Measurements from ENCODE around the gene ING3. TPM values are rescaled to one million over a fixed set of nuclear protein-coding genes. Genes with fewer than 3 reads are reported as not detected.

ING3 gene
- total RNA-seq, 1 experiment from 2014 or later = 9.1 TPM

DNA sequence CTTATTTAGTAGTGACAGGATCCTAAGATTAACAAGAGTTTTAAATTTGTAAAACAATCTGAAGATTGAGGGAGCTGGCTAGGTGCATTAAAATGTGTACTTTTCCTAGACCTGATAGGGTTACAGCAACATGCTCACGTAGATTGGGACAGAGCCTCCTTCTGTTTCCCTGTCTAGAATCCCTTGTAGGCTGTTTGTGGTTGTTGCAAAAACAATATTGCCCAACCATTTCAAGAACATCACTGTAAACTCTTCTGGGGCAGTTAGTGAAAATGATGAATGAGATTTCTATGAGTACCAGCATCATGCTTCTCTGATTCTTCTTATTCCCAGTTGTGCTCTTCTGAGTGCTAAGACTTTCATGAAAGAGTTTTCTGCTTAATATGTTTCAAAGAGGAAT lies 23.3 kb downstream of the ING3 start:
- H3K27me3 ChIP-seq (ENCODE audit: control insufficient read depth, insufficient read depth, low read length) = no peaks in the 10 kb centered on the region
- no peaks in the 10 kb centered on the region for H3K9me3 ChIP-seq (ENCODE audit: control insufficient read depth, insufficient read depth, low read depth, low read length)
- in situ Hi-C loops (cut with HindIII; ENCODE audit: low pct_unique_long_range_greater_than_20kb, low sequenced_read_pairs) (no loop called here), intact Hi-C loops (cut with micrococcal nuclease; ENCODE audit: unreplicated experiment) (no loop called here)
- H3K4me3 ChIP-seq (ENCODE audit: low read depth in 2 of 2, low read length in 2 of 2) = no peak overlapping the region
- no peak for ATAC-seq
- POLR2A ChIA-PET = no interaction called here
- CTCF ChIA-PET = no interaction called here
- TF ChIP-seq, protein P1, sequence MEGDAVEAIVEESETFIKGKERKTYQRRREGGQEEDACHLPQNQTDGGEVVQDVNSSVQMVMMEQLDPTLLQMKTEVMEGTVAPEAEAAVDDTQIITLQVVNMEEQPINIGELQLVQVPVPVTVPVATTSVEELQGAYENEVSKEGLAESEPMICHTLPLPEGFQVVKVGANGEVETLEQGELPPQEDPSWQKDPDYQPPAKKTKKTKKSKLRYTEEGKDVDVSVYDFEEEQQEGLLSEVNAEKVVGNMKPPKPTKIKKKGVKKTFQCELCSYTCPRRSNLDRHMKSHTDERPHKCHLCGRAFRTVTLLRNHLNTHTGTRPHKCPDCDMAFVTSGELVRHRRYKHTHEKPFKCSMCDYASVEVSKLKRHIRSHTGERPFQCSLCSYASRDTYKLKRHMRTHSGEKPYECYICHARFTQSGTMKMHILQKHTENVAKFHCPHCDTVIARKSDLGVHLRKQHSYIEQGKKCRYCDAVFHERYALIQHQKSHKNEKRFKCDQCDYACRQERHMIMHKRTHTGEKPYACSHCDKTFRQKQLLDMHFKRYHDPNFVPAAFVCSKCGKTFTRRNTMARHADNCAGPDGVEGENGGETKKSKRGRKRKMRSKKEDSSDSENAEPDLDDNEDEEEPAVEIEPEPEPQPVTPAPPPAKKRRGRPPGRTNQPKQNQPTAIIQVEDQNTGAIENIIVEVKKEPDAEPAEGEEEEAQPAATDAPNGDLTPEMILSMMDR (IDR thresholded peaks at IDR 0.05) = no peak
- no peak for TF ChIP-seq TCF7L2 (IDR thresholded peaks at IDR 0.05; ENCODE audit: low read depth, low read length)
- no peak for TF ChIP-seq SIN3A (IDR thresholded peaks at IDR 0.05; ENCODE audit: borderline replicate concordance, insufficient read depth, low read depth, low read length)
- TF ChIP-seq POLR2AphosphoS5 (IDR thresholded peaks at IDR 0.05; ENCODE audit: low read depth, low read length) = no peak
- TF ChIP-seq, protein P2, sequence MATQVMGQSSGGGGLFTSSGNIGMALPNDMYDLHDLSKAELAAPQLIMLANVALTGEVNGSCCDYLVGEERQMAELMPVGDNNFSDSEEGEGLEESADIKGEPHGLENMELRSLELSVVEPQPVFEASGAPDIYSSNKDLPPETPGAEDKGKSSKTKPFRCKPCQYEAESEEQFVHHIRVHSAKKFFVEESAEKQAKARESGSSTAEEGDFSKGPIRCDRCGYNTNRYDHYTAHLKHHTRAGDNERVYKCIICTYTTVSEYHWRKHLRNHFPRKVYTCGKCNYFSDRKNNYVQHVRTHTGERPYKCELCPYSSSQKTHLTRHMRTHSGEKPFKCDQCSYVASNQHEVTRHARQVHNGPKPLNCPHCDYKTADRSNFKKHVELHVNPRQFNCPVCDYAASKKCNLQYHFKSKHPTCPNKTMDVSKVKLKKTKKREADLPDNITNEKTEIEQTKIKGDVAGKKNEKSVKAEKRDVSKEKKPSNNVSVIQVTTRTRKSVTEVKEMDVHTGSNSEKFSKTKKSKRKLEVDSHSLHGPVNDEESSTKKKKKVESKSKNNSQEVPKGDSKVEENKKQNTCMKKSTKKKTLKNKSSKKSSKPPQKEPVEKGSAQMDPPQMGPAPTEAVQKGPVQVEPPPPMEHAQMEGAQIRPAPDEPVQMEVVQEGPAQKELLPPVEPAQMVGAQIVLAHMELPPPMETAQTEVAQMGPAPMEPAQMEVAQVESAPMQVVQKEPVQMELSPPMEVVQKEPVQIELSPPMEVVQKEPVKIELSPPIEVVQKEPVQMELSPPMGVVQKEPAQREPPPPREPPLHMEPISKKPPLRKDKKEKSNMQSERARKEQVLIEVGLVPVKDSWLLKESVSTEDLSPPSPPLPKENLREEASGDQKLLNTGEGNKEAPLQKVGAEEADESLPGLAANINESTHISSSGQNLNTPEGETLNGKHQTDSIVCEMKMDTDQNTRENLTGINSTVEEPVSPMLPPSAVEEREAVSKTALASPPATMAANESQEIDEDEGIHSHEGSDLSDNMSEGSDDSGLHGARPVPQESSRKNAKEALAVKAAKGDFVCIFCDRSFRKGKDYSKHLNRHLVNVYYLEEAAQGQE (IDR thresholded peaks at IDR 0.05; ENCODE audit: insufficient read depth in 1 of 2, low read depth in 2 of 2, low read length in 1 of 2) = no peak
- no peak overlapping the region for H3K27ac ChIP-seq (ENCODE audit: low read length)
- no TSS peak for BruUV-seq (replicated peaks)
- no peak for DNase-seq (ENCODE audit: low read depth, low spot score)
- H3K36me3 ChIP-seq (ENCODE audit: control insufficient read depth, insufficient read depth, low read length) = peaks cover 40% of the 10 kb centered on the region
- no peaks in the 10 kb centered on the region for H3K4me1 ChIP-seq (ENCODE audit: control insufficient read depth, insufficient read depth, low read length)

DNA sequence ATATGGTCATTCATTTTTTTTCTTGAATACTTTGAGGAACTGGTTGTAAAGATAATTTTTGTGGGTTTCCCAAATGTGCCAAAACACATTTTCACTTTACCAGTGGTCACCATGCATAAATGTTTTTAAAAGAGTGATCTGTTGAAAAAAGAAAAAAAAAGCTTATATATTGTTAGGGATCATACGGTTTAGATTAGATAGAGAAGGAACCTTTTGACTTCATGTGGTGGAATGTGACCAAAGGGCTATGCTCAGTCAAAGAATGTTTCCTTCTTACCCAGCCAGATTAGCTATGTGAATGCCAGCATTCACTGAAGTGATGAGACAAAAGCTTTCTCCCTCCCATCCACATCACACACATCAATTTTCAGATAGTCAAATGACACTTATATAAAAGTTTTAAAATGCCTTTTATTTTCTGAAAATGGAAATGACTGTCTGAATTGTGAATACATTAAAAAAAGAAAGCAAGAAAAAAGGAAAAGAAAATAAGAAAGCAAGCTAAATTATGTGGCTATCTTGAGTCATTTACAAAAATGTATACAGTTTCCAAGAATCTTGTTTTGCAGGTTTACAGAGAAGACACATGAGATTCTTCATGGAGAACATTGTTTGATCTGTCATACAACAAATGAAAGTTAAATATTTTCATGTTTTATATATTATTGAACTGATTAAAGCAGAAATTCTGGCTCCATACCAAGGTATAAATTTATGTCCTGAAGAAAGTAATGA lies 29.4 kb downstream of the ING3 start:
- intact Hi-C loops (cut with micrococcal nuclease; ENCODE audit: unreplicated experiment) (no loop called here), in situ Hi-C loops (cut with HindIII; ENCODE audit: low pct_unique_long_range_greater_than_20kb, low sequenced_read_pairs) (no loop called here)
- CTCF ChIA-PET = no interaction called here
- no peak for DNase-seq (ENCODE audit: low read depth, low spot score)
- Histone ChIP-seq H3K4me1 (ENCODE audit: control insufficient read depth, insufficient read depth, low read length) (no peaks in the 10 kb centered on the region), H3K36me3 (ENCODE audit: control insufficient read depth, insufficient read depth, low read length) (peaks cover 5% of the 10 kb centered on the region), H3K4me3 (ENCODE audit: low read depth in 2 of 2, low read length in 2 of 2) (no peak overlapping the region), H3K27ac (ENCODE audit: low read length) (no peak overlapping the region), H3K9me3 (ENCODE audit: control insufficient read depth, insufficient read depth, low read depth, low read length) (no peaks in the 10 kb centered on the region), H3K27me3 (ENCODE audit: control insufficient read depth, insufficient read depth, low read length) (no peaks in the 10 kb centered on the region)
- POLR2A ChIA-PET = no interaction called here
- TF ChIP-seq TCF7L2 (IDR thresholded peaks at IDR 0.05; ENCODE audit: low read depth, low read length) (no peak), POLR2AphosphoS5 (IDR thresholded peaks at IDR 0.05; ENCODE audit: low read depth, low read length) (no peak), SIN3A (IDR thresholded peaks at IDR 0.05; ENCODE audit: borderline replicate concordance, insufficient read depth, low read depth, low read length) (no peak)
- TF ChIP-seq, protein P1 (IDR thresholded peaks at IDR 0.05) = no peak
- TF ChIP-seq, protein P2 (IDR thresholded peaks at IDR 0.05; ENCODE audit: insufficient read depth in 1 of 2, low read depth in 2 of 2, low read length in 1 of 2) = no peak
- no TSS peak for BruUV-seq (replicated peaks)
- ATAC-seq = no peak

Data from Panc1 (cell line).